CD4-positive, alpha-beta T cell (primary cell): Measurements from ENCODE around the gene CD37. TPM values are rescaled to one million over a fixed set of nuclear protein-coding genes. Genes with fewer than 3 reads are reported as not detected.

Experiments
- ATAC-seq: fragments of 200-7000 bp; cut with Tn5 transposase; one replicate; pipeline ENCODE4 v1.10.0; 2022; ENCODE audit warnings: mild to moderate bottlenecking; ENCODE audit not compliant: poor library complexity
- CTCF ChIA-PET: fragments of 350-600 bp; sonication (Branson Sonifier 250); formaldehyde crosslinking; loops from one replicate; lab custom pipeline; 2021; ENCODE audit warnings: antibody characterized with exemption, inconsistent platforms; lab: Charles Lee
- POLR2A ChIA-PET: fragments of 350-600 bp; sonication (Branson Sonifier 250); formaldehyde crosslinking; loops from one replicate; lab custom pipeline; 2021; ENCODE audit warnings: antibody characterized with exemption, inconsistent platforms; lab: Charles Lee
- DNase-seq, 14 experiments: peaks; one replicate each; pipeline ENCODE4 v3.0.0-alpha.2; 2013 to 2020; ENCODE audit warnings: mixed read lengths in 2 of 14
- H3K27ac ChIP-seq, 2 donors: one replicate each; pipeline versions ENCODE4 v1.5.1 to v1.7.0; 2013; ENCODE audit warnings: low read length in 2 of 2, low read depth in 1 of 2, mild to moderate bottlenecking in 1 of 2
- H3K27me3 ChIP-seq, 2 experiments: 1 replicate in 1 of 2; 2 replicates in 1 of 2; pipeline versions ENCODE4 v1.6.1 to v1.7.0; 2013; ENCODE audit warnings: low read length in 2 of 2, control low read depth in 1 of 2, mild to moderate bottlenecking in 1 of 2, moderate library complexity in 1 of 2; ENCODE audit not compliant: insufficient read depth in 2 of 2, control insufficient read depth in 1 of 2
- H3K36me3 ChIP-seq: one replicate; pipeline ENCODE4 v1.6.1; 2013; ENCODE audit warnings: low read length, control low read depth; ENCODE audit not compliant: insufficient read depth
- H3K4me1 ChIP-seq: one replicate; pipeline ENCODE4 v1.6.1; 2013; ENCODE audit warnings: low read length, control low read depth; ENCODE audit not compliant: insufficient read depth
- H3K4me3 ChIP-seq: one replicate; pipeline ENCODE4 v1.5.1; 2013; ENCODE audit warnings: mild to moderate bottlenecking, low read length, moderate library complexity
- H3K9me3 ChIP-seq, 2 experiments: 1 replicate in 1 of 2; 2 replicates in 1 of 2; pipeline versions ENCODE4 v1.6.1 to v1.7.0; 2013; ENCODE audit warnings: low read length in 2 of 2, mild to moderate bottlenecking in 2 of 2, control low read depth in 1 of 2, moderate library complexity in 1 of 2; ENCODE audit not compliant: control insufficient read depth in 1 of 2, insufficient read depth in 1 of 2
- H3K27ac Mint-ChIP-seq: one replicate; pipeline ENCODE4 v1.8.0; 2020; ENCODE audit warnings: mixed read lengths
- H3K27me3 Mint-ChIP-seq: one replicate; pipeline ENCODE4 v1.8.0; 2021; ENCODE audit warnings: mixed read lengths
- H3K36me3 Mint-ChIP-seq: one replicate; pipeline ENCODE4 v1.8.0; 2021; ENCODE audit warnings: low read depth, mixed read lengths
- H3K4me1 Mint-ChIP-seq: one replicate; pipeline ENCODE4 v1.8.0; 2021; ENCODE audit warnings: low read depth, mixed read lengths
- H3K4me3 Mint-ChIP-seq: one replicate; pipeline ENCODE4 v1.8.0; 2020; ENCODE audit warnings: mild to moderate bottlenecking, mixed read lengths
- H3K9me3 Mint-ChIP-seq: one replicate; pipeline ENCODE4 v1.8.0; 2020; ENCODE audit warnings: mixed read lengths
- intact Hi-C, 2 experiments: fragments of 100-400 bp; cut with DNase I in 1 of 2; cut with micrococcal nuclease in 1 of 2; formaldehyde crosslinking; loops; one replicate each; pipeline versions ENCODE4 v1.15.1 to v1.9.0; 2023 to 2025; cut with DNase I, micrococcal nuclease
- total RNA-seq, 174 experiments: library from RNA in 2 of 174; stranded (reverse) in 2 of 174; gene quantifications; one replicate each; pipeline ENCODE4 v1.2.3 and lab custom pipeline; 2021 to 2026
- TF ChIP-seq, protein P1 (sequence below): fragments of 200-600 bp; IDR thresholded peaks from one replicate; pipeline ENCODE4 v1.8.0; 2022; ENCODE audit warnings: antibody characterized with exemption, mild to moderate bottlenecking

The CD37 gene
- total RNA-seq, 2 experiments from 2014 or later = 329 to 350 TPM

DNA sequence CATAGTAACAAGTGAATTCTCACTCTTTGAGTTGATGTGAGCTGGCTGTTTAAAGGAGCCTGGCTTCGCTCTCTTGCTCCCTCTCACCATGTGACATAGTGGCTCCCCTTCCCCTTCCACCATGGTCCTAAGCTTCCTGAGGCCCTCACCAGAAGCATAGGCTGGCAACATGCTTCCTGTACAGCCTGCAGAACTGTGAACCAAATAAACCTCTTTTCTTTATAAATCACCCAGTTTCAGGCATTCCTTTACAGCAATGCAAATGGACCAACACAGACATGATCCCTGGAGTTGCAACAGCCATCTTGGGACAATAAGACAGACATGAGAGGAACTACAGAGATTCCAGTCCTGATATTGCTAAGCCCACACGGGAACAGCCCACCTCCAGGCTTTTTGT, 14.4 kb downstream of the CD37 start:
- no peak overlapping the region for H3K27ac ChIP-seq
- ATAC-seq (no peak), DNase-seq (no peak)
- Mint-ChIP-seq H3K4me3 (no peak overlapping the region), H3K27ac (no peak overlapping the region), H3K9me3 (no peaks in the 10 kb centered on the region), H3K4me1 (no peaks in the 10 kb centered on the region), H3K27me3 (peaks cover 4% of the 10 kb centered on the region), H3K36me3 (no peaks in the 10 kb centered on the region)
- TF ChIP-seq, protein P1, sequence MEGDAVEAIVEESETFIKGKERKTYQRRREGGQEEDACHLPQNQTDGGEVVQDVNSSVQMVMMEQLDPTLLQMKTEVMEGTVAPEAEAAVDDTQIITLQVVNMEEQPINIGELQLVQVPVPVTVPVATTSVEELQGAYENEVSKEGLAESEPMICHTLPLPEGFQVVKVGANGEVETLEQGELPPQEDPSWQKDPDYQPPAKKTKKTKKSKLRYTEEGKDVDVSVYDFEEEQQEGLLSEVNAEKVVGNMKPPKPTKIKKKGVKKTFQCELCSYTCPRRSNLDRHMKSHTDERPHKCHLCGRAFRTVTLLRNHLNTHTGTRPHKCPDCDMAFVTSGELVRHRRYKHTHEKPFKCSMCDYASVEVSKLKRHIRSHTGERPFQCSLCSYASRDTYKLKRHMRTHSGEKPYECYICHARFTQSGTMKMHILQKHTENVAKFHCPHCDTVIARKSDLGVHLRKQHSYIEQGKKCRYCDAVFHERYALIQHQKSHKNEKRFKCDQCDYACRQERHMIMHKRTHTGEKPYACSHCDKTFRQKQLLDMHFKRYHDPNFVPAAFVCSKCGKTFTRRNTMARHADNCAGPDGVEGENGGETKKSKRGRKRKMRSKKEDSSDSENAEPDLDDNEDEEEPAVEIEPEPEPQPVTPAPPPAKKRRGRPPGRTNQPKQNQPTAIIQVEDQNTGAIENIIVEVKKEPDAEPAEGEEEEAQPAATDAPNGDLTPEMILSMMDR = no peak
- H3K9me3 ChIP-seq = no peaks in the 10 kb centered on the region
- ChIA-PET CTCF (no interaction called here), POLR2A (no interaction called here)
- no peaks in the 10 kb centered on the region for H3K27me3 ChIP-seq
- H3K36me3 ChIP-seq = no peaks in the 10 kb centered on the region
- intact Hi-C loops = no loop called here
- H3K4me1 ChIP-seq = peaks cover 2% of the 10 kb centered on the region
- no peak overlapping the region for H3K4me3 ChIP-seq

DNA sequence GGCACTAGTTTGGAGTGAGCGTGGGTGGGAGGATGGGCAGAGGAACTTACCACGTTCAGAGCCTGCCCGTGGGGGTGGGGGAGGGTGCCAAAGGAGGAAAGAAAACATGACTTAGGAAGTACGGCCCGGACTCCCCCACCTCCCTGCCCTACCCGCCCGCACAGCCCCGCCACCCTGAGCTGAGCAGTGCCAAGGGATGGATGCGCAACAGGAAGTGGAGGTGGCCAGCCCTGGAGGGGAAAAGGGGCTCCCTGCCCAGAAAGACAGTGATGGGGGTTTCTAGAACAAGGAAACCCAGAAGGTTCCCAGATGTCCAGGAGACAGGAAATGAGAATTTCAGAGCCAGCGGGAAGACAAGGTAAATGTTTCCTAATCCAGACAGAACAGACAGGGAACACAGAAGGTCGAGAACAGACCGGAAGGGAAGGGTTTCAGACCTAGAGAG, 20.7 kb downstream of the CD37 start:
- Mint-ChIP-seq H3K4me3 (no peak overlapping the region), H3K27ac (no peak overlapping the region), H3K27me3 (peaks cover 30% of the 10 kb centered on the region), H3K36me3 (no peaks in the 10 kb centered on the region), H3K4me1 (peaks cover 16% of the 10 kb centered on the region), H3K9me3 (no peaks in the 10 kb centered on the region)
- Histone ChIP-seq H3K4me3 (no peak overlapping the region), H3K4me1 (peaks cover 8% of the 10 kb centered on the region), H3K27ac (no peak overlapping the region), H3K36me3 (no peaks in the 10 kb centered on the region), H3K27me3 (peaks cover 0 to 11% of the 10 kb centered on the region in 2 experiments), H3K9me3 (no peaks in the 10 kb centered on the region)
- ChIA-PET CTCF (no interaction called here), POLR2A (interaction anchor here (1.2 kb wide), 1 partner anchor 23 kb away, joined by 4 read pairs; no protein-coding TSS in a partner anchor)
- TF ChIP-seq, protein P1 = no peak
- intact Hi-C loops = no loop called here
- ATAC-seq (no peak), DNase-seq (no peak)

DNA sequence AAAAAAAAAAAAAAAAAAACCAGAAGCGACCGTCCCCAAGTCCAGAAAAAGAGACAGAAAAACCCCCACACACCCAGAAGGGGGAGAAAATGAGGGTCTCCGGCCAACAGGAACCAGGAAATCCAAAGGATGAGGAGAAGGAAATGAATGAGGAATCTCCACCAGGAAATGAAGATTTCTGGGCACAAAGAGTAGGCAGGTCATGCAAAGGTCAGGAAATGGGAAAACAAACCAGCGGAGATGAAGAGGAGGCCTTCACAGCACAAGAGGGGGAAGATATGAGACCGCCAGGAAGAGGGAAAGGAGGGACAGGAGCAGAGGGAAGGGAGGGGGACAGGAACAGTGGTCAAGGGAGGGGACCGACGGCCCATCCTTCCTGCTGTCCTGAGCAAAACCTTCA, 21.2 kb downstream of the CD37 start:
- CTCF ChIA-PET = no interaction called here
- Mint-ChIP-seq H3K36me3 (no peaks in the 10 kb centered on the region), H3K27me3 (peaks cover 30% of the 10 kb centered on the region), H3K4me3 (no peak overlapping the region), H3K4me1 (peaks cover 16% of the 10 kb centered on the region), H3K27ac (no peak overlapping the region), H3K9me3 (no peaks in the 10 kb centered on the region)
- TF ChIP-seq, protein P1 = no peak
- Histone ChIP-seq H3K36me3 (no peaks in the 10 kb centered on the region), H3K4me3 (no peak overlapping the region), H3K27ac (no peak overlapping the region), H3K9me3 (no peaks in the 10 kb centered on the region), H3K27me3 (peaks cover 3 to 15% of the 10 kb centered on the region in 2 experiments), H3K4me1 (peaks cover 10% of the 10 kb centered on the region)
- no peak for DNase-seq
- POLR2A ChIA-PET = no interaction called here
- no peak for ATAC-seq
- intact Hi-C loops = no loop called here
